D721Med (cell line): Measurements from ENCODE around the gene RBKS.

Source experiments
- DNase-seq: peaks from one replicate; pipeline ENCODE4 v3.0.0; 2011; ENCODE audit warnings: low spot score; ENCODE audit not compliant: insufficient read length
- FAIRE-seq: peaks from 2 replicates; lab custom pipeline; 2011; peaks lifted over from hg19 to GRCh38; lab: Jason Lieb, UNC
- TF ChIP-seq, protein P1 (sequence below): IDR thresholded peaks from 2 replicates; pipeline ENCODE4 v1.5.1; 2012; ENCODE audit warnings: mild to moderate bottlenecking, control low read depth; ENCODE audit not compliant: insufficient read depth; ENCODE audit errors: missing control alignments

Gene RBKS

DNA sequence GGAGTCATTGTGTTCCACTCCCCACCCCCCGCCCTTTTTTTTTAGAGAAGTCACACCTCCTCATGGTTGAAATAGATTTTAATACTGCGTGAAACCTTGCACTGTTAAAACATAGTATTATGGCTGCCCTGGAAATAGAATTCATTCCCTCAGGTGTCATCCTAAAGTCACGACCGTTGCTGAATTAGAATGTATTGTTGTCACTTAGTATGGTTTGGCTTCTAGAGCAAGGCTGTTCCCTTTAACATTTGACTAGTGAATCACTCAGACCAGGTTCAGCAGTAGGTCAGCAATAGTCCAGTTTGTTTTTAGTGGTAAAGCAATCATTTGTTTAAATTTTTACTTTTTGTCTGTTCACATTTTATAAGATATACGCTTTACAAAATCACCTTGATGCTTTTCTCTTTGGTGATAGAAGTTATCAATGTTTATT is 1.5 kb upstream of the RBKS start:
- TF ChIP-seq, protein P1, sequence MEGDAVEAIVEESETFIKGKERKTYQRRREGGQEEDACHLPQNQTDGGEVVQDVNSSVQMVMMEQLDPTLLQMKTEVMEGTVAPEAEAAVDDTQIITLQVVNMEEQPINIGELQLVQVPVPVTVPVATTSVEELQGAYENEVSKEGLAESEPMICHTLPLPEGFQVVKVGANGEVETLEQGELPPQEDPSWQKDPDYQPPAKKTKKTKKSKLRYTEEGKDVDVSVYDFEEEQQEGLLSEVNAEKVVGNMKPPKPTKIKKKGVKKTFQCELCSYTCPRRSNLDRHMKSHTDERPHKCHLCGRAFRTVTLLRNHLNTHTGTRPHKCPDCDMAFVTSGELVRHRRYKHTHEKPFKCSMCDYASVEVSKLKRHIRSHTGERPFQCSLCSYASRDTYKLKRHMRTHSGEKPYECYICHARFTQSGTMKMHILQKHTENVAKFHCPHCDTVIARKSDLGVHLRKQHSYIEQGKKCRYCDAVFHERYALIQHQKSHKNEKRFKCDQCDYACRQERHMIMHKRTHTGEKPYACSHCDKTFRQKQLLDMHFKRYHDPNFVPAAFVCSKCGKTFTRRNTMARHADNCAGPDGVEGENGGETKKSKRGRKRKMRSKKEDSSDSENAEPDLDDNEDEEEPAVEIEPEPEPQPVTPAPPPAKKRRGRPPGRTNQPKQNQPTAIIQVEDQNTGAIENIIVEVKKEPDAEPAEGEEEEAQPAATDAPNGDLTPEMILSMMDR: no peak
- no peak for FAIRE-seq
- DNase-seq: no peak

DNA sequence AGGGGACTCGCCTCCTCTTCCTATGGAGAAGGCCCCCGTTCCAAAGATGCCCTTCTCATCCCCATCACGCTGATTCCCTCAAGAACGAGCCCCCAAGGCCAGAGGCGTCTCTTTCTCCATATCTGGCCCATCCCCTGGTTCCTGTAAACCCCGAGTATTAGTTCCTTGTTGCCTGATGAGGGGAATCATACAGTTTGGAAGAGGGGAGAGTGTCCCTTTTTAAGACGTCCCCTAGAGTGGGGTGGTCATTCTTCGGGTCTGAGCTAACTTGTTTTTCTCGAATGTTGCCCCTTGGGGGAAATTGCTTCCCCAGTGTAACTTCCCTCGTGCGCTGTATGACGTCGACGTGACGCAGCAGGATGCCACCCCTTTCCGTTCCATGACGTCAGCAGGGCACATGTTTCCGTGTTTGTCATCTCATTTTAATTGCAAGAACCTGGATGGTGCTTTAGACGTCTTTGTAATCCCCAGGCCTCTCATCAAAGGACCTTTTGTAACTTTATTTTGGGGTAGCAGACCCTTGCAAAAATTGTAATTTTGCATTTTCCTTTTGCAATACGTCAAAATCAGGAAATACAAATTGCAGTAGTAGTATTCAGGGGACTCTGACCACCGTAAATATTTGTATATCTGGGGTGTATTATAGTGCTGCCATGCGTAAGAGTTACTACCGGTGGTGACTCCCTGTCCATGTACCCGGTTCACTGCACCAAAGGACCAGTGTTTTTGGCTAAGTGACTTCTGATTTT is 911 bp upstream of the RBKS start:
- peak; percentile 16 for DNase-seq
- TF ChIP-seq, protein P1: no peak
- no peak for FAIRE-seq

DNA sequence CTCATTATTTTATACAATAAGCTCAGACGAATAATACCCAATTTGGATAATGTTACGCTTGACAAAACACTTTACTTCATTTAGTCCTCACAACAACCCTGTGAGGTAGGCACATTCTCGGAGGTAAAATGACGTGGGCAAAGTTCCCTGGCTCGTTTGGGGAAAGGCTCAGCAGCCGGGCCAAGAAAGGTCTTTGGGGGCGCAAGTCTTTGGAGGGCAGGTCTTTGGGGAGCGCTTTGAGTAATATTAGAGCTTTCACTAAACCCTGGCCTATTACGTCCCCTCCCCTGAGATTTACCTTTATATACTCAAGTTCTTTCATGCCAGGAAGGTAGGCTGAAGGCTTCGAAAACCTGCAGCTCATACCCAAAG is 427 bp downstream of the RBKS start:
- no peak for FAIRE-seq
- no peak for DNase-seq
- TF ChIP-seq, protein P1: no peak

DNA sequence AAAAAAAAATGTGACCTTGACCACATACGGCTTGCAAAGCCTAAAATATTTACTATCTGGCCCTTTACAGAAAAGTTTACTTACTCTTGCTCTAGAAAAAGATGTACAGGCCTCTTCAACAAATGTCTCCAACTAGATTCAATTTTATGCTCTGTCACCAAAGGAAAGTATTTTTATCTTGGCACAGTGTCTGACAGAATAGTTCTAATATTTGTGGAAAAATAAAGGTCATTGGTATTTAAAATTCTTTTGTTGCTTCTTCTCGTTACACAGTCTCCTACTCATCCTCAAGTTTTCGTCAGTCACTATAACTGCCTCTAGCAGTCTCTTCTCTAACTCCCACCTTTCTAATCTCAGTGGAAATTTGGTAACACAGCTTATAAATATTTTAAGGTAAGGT is 1.4 kb downstream of the RBKS start:
- no peak for DNase-seq

DNA sequence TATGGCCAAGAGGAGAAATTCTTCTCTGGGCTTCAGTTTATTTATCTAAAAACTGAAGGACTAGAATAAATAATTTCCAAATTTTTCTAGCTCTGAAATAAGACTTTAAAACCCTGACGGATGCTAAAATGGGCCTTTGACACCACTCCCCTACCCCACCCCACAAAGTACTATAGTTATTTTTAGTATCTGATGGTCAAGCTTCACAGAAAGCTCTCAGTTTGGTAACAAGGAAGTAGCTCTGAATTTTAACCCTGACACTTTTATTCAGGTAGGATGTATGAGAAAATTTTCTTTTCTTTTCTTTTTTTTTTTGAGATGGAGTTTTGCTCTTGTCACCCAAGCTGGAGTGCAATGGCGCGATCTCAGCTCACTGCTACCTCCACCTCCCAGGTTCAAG is 2.4 kb downstream of the RBKS start:
- DNase-seq (no peak), FAIRE-seq (no peak)
- TF ChIP-seq, protein P1: no peak

More for the DNA sequence above, 1.4 kb downstream of the RBKS start:
- FAIRE-seq: no peak
- TF ChIP-seq, protein P1: no peak

DNA sequence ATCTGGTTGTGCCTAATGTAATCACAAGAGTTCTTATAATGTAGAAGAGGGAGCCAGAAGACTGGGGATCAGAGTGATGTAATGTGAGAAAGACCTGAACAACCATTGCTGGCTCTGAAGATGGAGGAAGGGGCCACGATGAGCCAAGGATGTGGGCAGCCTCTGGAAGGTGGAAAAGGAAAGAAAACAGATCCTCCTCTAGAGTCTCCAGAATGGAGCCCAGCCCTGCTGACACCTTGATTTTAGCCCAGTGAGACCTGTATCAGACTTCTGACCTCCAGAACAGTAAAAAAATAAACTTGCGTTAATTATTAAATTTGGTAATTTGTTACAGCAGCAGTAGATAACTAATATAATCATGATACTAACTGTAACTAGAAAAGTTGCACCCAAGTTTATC is 3.1 kb downstream of the RBKS start:
- TF ChIP-seq, protein P1: no peak
- FAIRE-seq (no peak), DNase-seq (no peak)

DNA sequence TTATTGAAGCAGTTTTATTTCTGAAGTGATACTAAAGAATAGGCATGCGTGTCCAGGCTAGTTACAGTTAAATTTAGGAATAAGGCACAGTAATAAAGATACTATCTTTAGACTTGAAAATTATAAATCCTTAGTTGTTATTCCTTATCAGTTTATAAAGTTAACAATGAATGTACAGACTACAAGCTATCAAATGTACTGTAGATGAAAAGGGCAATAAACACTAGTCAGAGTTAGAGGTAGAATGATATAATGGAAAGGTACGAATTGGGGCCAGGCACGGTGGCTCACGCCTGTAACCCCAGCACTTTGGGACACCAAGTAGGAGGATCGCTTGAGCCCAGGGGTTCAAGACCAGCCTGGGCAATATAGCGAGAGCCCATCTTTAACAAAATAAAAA is 3.9 kb downstream of the RBKS start:
- FAIRE-seq (no peak), DNase-seq (no peak)
- TF ChIP-seq, protein P1: no peak
